ENCODE results near the gene CNFN.

The CNFN gene

GRCh38 chr19:42394751-42395150 lies 4.7 kb upstream of the CNFN start:
- Histone ChIP-seq H3K27ac (ENCODE audit: low read depth, low read length) (no peak overlapping the region), H3K4me1 (ENCODE audit: insufficient read depth, low read length) (peaks cover 4% of the 10 kb centered on the region), H3K9ac (ENCODE audit: low read depth, low read length) (no peak overlapping the region), H3K27me3 (ENCODE audit: insufficient read depth, low read length) (peaks cover 23% of the 10 kb centered on the region), H3K4me3 (ENCODE audit: low read length) (no peak overlapping the region), H3K9me3 (ENCODE audit: insufficient read depth, low read depth, low read length) (no peaks in the 10 kb centered on the region), H3K36me3 (ENCODE audit: insufficient read depth, low read length) (no peaks in the 10 kb centered on the region)
- WGBS: 89% methylated on average over 8 of the region's 8 CpGs

- no peaks in the 10 kb centered on the region for H3K36me3 ChIP-seq (ENCODE audit: insufficient read depth, low read length)
- H3K27ac ChIP-seq (ENCODE audit: low read depth, low read length): no peak overlapping the region
- peaks cover 4% of the 10 kb centered on the region for H3K4me1 ChIP-seq (ENCODE audit: insufficient read depth, low read length)
- no peak overlapping the region for H3K4me3 ChIP-seq (ENCODE audit: low read length)
- 73% methylated on average over 4 of the region's 4 CpGs for WGBS
- no peaks in the 10 kb centered on the region for H3K9me3 ChIP-seq (ENCODE audit: insufficient read depth, low read depth, low read length)
- H3K9ac ChIP-seq (ENCODE audit: low read depth, low read length): no peak overlapping the region
- H3K27me3 ChIP-seq (ENCODE audit: insufficient read depth, low read length): peaks cover 27% of the 10 kb centered on the region
These were observed 2.1 kb upstream of the CNFN start for GRCh38 chr19:42392165-42392564.

GRCh38 chr19:42388851-42389489 lies 1.1 kb downstream of the CNFN start:
- peaks cover 27% of the 10 kb centered on the region for H3K27me3 ChIP-seq (ENCODE audit: insufficient read depth, low read length)
- WGBS: 90% methylated on average over 20 of the region's 20 CpGs
- H3K36me3 ChIP-seq (ENCODE audit: insufficient read depth, low read length): no peaks in the 10 kb centered on the region
- no peak overlapping the region for H3K4me3 ChIP-seq (ENCODE audit: low read length)
- H3K4me1 ChIP-seq (ENCODE audit: insufficient read depth, low read length): no peaks in the 10 kb centered on the region
- no peak overlapping the region for H3K9ac ChIP-seq (ENCODE audit: low read depth, low read length)
- H3K9me3 ChIP-seq (ENCODE audit: insufficient read depth, low read depth, low read length): no peaks in the 10 kb centered on the region
- H3K27ac ChIP-seq (ENCODE audit: low read depth, low read length): no peak overlapping the region

GRCh38 chr19:42386974-42387707 lies 3.0 kb downstream of the CNFN start:
- peak overlapping the region; percentile 86; the same call in 1 of the 2 replicates for H3K27ac ChIP-seq (ENCODE audit: low read depth, low read length)
- H3K4me3 ChIP-seq (ENCODE audit: low read length): peak overlapping the region; percentile 85
- H3K9me3 ChIP-seq (ENCODE audit: insufficient read depth, low read depth, low read length): no peaks in the 10 kb centered on the region
- 1% methylated on average over 48 of the region's 48 CpGs for WGBS
- peak overlapping the region; percentile 95 for H3K9ac ChIP-seq (ENCODE audit: low read depth, low read length)
- no peaks in the 10 kb centered on the region for H3K4me1 ChIP-seq (ENCODE audit: insufficient read depth, low read length)
- peaks cover 25% of the 10 kb centered on the region for H3K27me3 ChIP-seq (ENCODE audit: insufficient read depth, low read length)
- no peaks in the 10 kb centered on the region for H3K36me3 ChIP-seq (ENCODE audit: insufficient read depth, low read length)

GRCh38 chr19:42380155-42380554 lies 9.9 kb downstream of the CNFN start:
- no peaks in the 10 kb centered on the region for H3K9me3 ChIP-seq (ENCODE audit: insufficient read depth, low read depth, low read length)
- H3K27ac ChIP-seq (ENCODE audit: low read depth, low read length): no peak overlapping the region
- no peak overlapping the region for H3K4me3 ChIP-seq (ENCODE audit: low read length)
- 91% methylated on average over 6 of the region's 6 CpGs for WGBS
- H3K9ac ChIP-seq (ENCODE audit: low read depth, low read length): no peak overlapping the region
- H3K36me3 ChIP-seq (ENCODE audit: insufficient read depth, low read length): 0 out of 2 replicates have a peak, but pooled peaks cover 1% of the 10 kb centered on the region
- no peaks in the 10 kb centered on the region for H3K27me3 ChIP-seq (ENCODE audit: insufficient read depth, low read length)
- no peaks in the 10 kb centered on the region for H3K4me1 ChIP-seq (ENCODE audit: insufficient read depth, low read length)

- Histone ChIP-seq H3K9ac (ENCODE audit: low read depth, low read length) (no peak overlapping the region), H3K4me1 (ENCODE audit: insufficient read depth, low read length) (no peaks in the 10 kb centered on the region), H3K4me3 (ENCODE audit: low read length) (no peak overlapping the region), H3K27ac (ENCODE audit: low read depth, low read length) (no peak overlapping the region), H3K27me3 (ENCODE audit: insufficient read depth, low read length) (no peaks in the 10 kb centered on the region), H3K36me3 (ENCODE audit: insufficient read depth, low read length) (0 out of 2 replicates have a peak, but pooled peaks cover 6% of the 10 kb centered on the region), H3K9me3 (ENCODE audit: insufficient read depth, low read depth, low read length) (no peaks in the 10 kb centered on the region)
- WGBS: 91% methylated on average over 17 of the region's 17 CpGs
These were observed 11.6 kb downstream of the CNFN start for GRCh38 chr19:42378225-42379215.

GRCh38 chr19:42376177-42376555 lies 13.9 kb downstream of the CNFN start:
- no peak overlapping the region for H3K27ac ChIP-seq (ENCODE audit: low read depth, low read length)
- H3K4me1 ChIP-seq (ENCODE audit: insufficient read depth, low read length): peaks cover 4% of the 10 kb centered on the region
- H3K9ac ChIP-seq (ENCODE audit: low read depth, low read length): no peak overlapping the region
- no peak overlapping the region for H3K4me3 ChIP-seq (ENCODE audit: low read length)
- H3K36me3 ChIP-seq (ENCODE audit: insufficient read depth, low read length): peaks cover 10% of the 10 kb centered on the region; the same call in 1 of the 2 replicates
- WGBS: 97% methylated on average over 17 of the region's 17 CpGs
- no peaks in the 10 kb centered on the region for H3K9me3 ChIP-seq (ENCODE audit: insufficient read depth, low read depth, low read length)
- H3K27me3 ChIP-seq (ENCODE audit: insufficient read depth, low read length): no peaks in the 10 kb centered on the region

GRCh38 chr19:42375415-42376176 lies 14.5 kb downstream of the CNFN start:
- Histone ChIP-seq H3K4me1 (ENCODE audit: insufficient read depth, low read length) (peaks cover 8% of the 10 kb centered on the region), H3K27ac (ENCODE audit: low read depth, low read length) (no peak overlapping the region), H3K27me3 (ENCODE audit: insufficient read depth, low read length) (no peaks in the 10 kb centered on the region), H3K4me3 (ENCODE audit: low read length) (no peak overlapping the region), H3K9ac (ENCODE audit: low read depth, low read length) (no peak overlapping the region), H3K9me3 (ENCODE audit: insufficient read depth, low read depth, low read length) (no peaks in the 10 kb centered on the region), H3K36me3 (ENCODE audit: insufficient read depth, low read length) (peaks cover 12% of the 10 kb centered on the region; the same call in 1 of the 2 replicates)
- WGBS: 96% methylated on average over 54 of the region's 54 CpGs

- no peaks in the 10 kb centered on the region for H3K27me3 ChIP-seq (ENCODE audit: insufficient read depth, low read length)
- H3K4me1 ChIP-seq (ENCODE audit: insufficient read depth, low read length): peaks cover 8% of the 10 kb centered on the region
- H3K9ac ChIP-seq (ENCODE audit: low read depth, low read length): no peak overlapping the region
- H3K4me3 ChIP-seq (ENCODE audit: low read length): no peak overlapping the region
- 93% methylated on average over 11 of the region's 11 CpGs for WGBS
- no peak overlapping the region for H3K27ac ChIP-seq (ENCODE audit: low read depth, low read length)
- H3K36me3 ChIP-seq (ENCODE audit: insufficient read depth, low read length): peaks cover 12% of the 10 kb centered on the region; the same call in 1 of the 2 replicates
- H3K9me3 ChIP-seq (ENCODE audit: insufficient read depth, low read depth, low read length): no peaks in the 10 kb centered on the region
These were observed 15.2 kb downstream of the CNFN start for GRCh38 chr19:42374826-42375376.

GRCh38 chr19:42370626-42371175 lies 19.4 kb downstream of the CNFN start:
- H3K27me3 ChIP-seq (ENCODE audit: insufficient read depth, low read length): no peaks in the 10 kb centered on the region
- peaks cover 12% of the 10 kb centered on the region; the same call in 1 of the 2 replicates for H3K36me3 ChIP-seq (ENCODE audit: insufficient read depth, low read length)
- peaks cover 11% of the 10 kb centered on the region for H3K4me1 ChIP-seq (ENCODE audit: insufficient read depth, low read length)
- peak overlapping the region; percentile 80; the same call in 1 of the 2 replicates for H3K27ac ChIP-seq (ENCODE audit: low read depth, low read length)
- 0 out of 2 replicates have a peak overlapping the region, but pooled peaks have one; percentile 31 for H3K9ac ChIP-seq (ENCODE audit: low read depth, low read length)
- 72% methylated on average over 9 of the region's 12 CpGs for whole genome bisulfite sequencing
- peak overlapping the region; percentile 26; the same call in 1 of the 2 replicates for H3K4me3 ChIP-seq (ENCODE audit: low read length)
- no peaks in the 10 kb centered on the region for H3K9me3 ChIP-seq (ENCODE audit: insufficient read depth, low read depth, low read length)

Measured in HUES64 (cell line).